WERI-Rb-1 (cell line): Measurements from ENCODE around the gene SLC7A1.

Source experiments
- DNase-seq: peaks from one replicate; pipeline ENCODE4 v3.0.0-alpha.2; 2020
- H3K27ac ChIP-seq: fragments of 250-450 bp; sonication (Bioruptor Pico); 2 replicates; pipeline ENCODE4 v1.5.1; 2020; ENCODE audit warnings: mild to moderate bottlenecking, moderate library complexity
- H3K27me3 ChIP-seq: fragments of 250-450 bp; sonication (Bioruptor Pico); 2 replicates; pipeline ENCODE4 v1.5.1; 2021; ENCODE audit warnings: mild to moderate bottlenecking, low read depth, moderate library complexity; ENCODE audit not compliant: insufficient read depth, severe bottlenecking
- H3K36me3 ChIP-seq: fragments of 250-450 bp; sonication (Bioruptor Pico); 2 replicates; pipeline ENCODE4 v1.5.1; 2020; ENCODE audit warnings: mild to moderate bottlenecking, moderate library complexity
- H3K4me3 ChIP-seq: 2 replicates; pipeline ENCODE4 v1.5.1; 2011; ENCODE audit warnings: low read depth, mild to moderate bottlenecking, control low read depth, low read length
- H3K9me3 ChIP-seq: fragments of 250-450 bp; sonication (Bioruptor Pico); 2 replicates; pipeline ENCODE4 v1.5.1; 2021; ENCODE audit warnings: mild to moderate bottlenecking, moderate library complexity; ENCODE audit not compliant: severe bottlenecking
- CTCF ChIP-seq: IDR thresholded peaks from 2 replicates; pipeline ENCODE4 v1.5.1; 2011; ENCODE audit warnings: low read depth, mild to moderate bottlenecking, control low read depth, inconsistent platforms, low read length

The SLC7A1 gene

GRCh38 chr13:29542381-29542780, 53.1 kb downstream of the SLC7A1 start:
- Histone ChIP-seq H3K4me3 (no peak overlapping the region), H3K27ac (no peak overlapping the region), H3K27me3 (no peaks in the 10 kb centered on the region), H3K36me3 (no peaks in the 10 kb centered on the region), H3K9me3 (no peaks in the 10 kb centered on the region)
- no peak for DNase-seq
- TF ChIP-seq CTCF: no peak

GRCh38 chr13:29541400-29541799, 54.1 kb downstream of the SLC7A1 start:
- Histone ChIP-seq H3K9me3 (no peaks in the 10 kb centered on the region), H3K27me3 (no peaks in the 10 kb centered on the region), H3K4me3 (no peak overlapping the region), H3K36me3 (no peaks in the 10 kb centered on the region), H3K27ac (no peak overlapping the region)
- DNase-seq: no peak
- no peak for TF ChIP-seq CTCF

GRCh38 chr13:29540799-29541198, 54.7 kb downstream of the SLC7A1 start:
- Histone ChIP-seq H3K27ac (no peak overlapping the region), H3K9me3 (no peaks in the 10 kb centered on the region), H3K4me3 (no peak overlapping the region), H3K36me3 (no peaks in the 10 kb centered on the region), H3K27me3 (no peaks in the 10 kb centered on the region)
- no peak for DNase-seq
- TF ChIP-seq CTCF: no peak

GRCh38 chr13:29540334-29540733, 55.2 kb downstream of the SLC7A1 start:
- no peak overlapping the region for H3K4me3 ChIP-seq
- no peak overlapping the region for H3K27ac ChIP-seq
- no peak for DNase-seq
- TF ChIP-seq CTCF: no peak
- H3K9me3 ChIP-seq: no peaks in the 10 kb centered on the region
- H3K27me3 ChIP-seq: no peaks in the 10 kb centered on the region
- H3K36me3 ChIP-seq: no peaks in the 10 kb centered on the region

GRCh38 chr13:29539856-29540255, 55.6 kb downstream of the SLC7A1 start:
- no peak for TF ChIP-seq CTCF
- Histone ChIP-seq H3K4me3 (no peak overlapping the region), H3K27me3 (no peaks in the 10 kb centered on the region), H3K9me3 (no peaks in the 10 kb centered on the region), H3K36me3 (no peaks in the 10 kb centered on the region), H3K27ac (no peak overlapping the region)
- no peak for DNase-seq

GRCh38 chr13:29538652-29539040, 56.8 kb downstream of the SLC7A1 start:
- no peak for TF ChIP-seq CTCF

More at GRCh38 chr13:29538652-29539040, 56.8 kb downstream of the SLC7A1 start:
- Histone ChIP-seq H3K4me3 (no peak overlapping the region), H3K27ac (no peak overlapping the region), H3K9me3 (no peaks in the 10 kb centered on the region), H3K27me3 (no peaks in the 10 kb centered on the region), H3K36me3 (no peaks in the 10 kb centered on the region)
- no peak for DNase-seq
